Measurements from ENCODE around the gene ARHGEF3. TPM values are rescaled to one million over a fixed set of nuclear protein-coding genes. Genes with fewer than 3 reads are reported as not detected.

Gene ARHGEF3
- total RNA-seq, 1 donor from 2014 or later, result 17.4 TPM

DNA sequence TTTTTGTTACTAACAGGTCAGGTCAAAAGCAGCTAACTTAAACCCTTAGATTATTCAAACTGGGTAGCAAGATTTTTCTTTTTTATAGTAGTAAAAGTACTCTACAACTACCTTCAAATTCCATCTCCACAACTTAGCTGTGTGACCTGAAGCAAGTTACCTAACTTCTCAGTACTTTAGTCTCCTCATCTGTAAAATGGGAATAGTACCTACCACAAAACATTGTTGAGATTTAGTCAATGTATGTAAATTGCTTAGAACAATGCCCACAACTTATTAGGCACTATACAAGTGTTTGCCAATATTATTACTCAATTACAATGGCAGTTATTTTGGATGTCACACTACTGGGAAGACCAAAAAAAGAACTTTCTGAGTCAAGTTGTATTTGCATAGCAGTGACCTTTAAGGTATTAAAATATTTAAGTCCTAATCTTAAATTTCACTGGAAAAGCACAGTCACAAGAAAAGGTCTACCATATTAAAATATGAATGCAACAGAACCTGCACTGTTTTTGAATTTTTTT lies 121.6 kb downstream of the ARHGEF3 start:
- TF ChIP-seq, protein P1, sequence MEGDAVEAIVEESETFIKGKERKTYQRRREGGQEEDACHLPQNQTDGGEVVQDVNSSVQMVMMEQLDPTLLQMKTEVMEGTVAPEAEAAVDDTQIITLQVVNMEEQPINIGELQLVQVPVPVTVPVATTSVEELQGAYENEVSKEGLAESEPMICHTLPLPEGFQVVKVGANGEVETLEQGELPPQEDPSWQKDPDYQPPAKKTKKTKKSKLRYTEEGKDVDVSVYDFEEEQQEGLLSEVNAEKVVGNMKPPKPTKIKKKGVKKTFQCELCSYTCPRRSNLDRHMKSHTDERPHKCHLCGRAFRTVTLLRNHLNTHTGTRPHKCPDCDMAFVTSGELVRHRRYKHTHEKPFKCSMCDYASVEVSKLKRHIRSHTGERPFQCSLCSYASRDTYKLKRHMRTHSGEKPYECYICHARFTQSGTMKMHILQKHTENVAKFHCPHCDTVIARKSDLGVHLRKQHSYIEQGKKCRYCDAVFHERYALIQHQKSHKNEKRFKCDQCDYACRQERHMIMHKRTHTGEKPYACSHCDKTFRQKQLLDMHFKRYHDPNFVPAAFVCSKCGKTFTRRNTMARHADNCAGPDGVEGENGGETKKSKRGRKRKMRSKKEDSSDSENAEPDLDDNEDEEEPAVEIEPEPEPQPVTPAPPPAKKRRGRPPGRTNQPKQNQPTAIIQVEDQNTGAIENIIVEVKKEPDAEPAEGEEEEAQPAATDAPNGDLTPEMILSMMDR (IDR thresholded peaks at IDR 0.05), result no peak
- TF ChIP-seq POLR2A (IDR thresholded peaks at IDR 0.05) (no peak), POLR2AphosphoS5 (IDR thresholded peaks at IDR 0.05; ENCODE audit: insufficient read depth in 1 of 2, low read depth in 1 of 2) (no peak)
- peaks cover 48% of the 10 kb centered on the region for H3K4me1 ChIP-seq
- no peaks in the 10 kb centered on the region for H3K36me3 ChIP-seq
- no peak overlapping the region for H3K27ac ChIP-seq
- H3K9me3 ChIP-seq, result no peaks in the 10 kb centered on the region
- H3K4me3 ChIP-seq, result no peak overlapping the region
- DNase-seq (ENCODE audit: extremely low spot score in 2 of 2), result no peak
- H3K27me3 ChIP-seq, result no peaks in the 10 kb centered on the region
- intact Hi-C loops (cut with DNase I), result no loop called here

Other genes with a start within 250 kb of the ARHGEF3 start
- 19.2 TPM for gene CCDC66, start 244.8 kb downstream of the ARHGEF3 start, total RNA-seq
- 50.3 TPM for gene TASOR, start 118.7 kb downstream of the ARHGEF3 start, total RNA-seq